BLaER1 treated with 17β-estradiol and CSF1 and Interleukin-3, amounts not matched to agents 10 nM and 100 nM (cell line): ENCODE data around the gene OR1N2.
"Not testable (repeated sequence)": the region's sequence is repeated elsewhere in the genome, so short reads cannot be mapped to it uniquely, and the experiment has no call there.

Experiments
- H3K27ac ChIP-seq, 11 experiments: shearing (Covaris generic); formaldehyde crosslinking; 2 replicates each; pipeline ENCODE4 v1.8.1; 2022
- H3K27me3 ChIP-seq, 11 experiments: shearing (Covaris generic); formaldehyde crosslinking; 2 replicates each; pipeline ENCODE4 v1.8.1; 2022
- H3K36me3 ChIP-seq, 11 experiments: shearing (Covaris generic); formaldehyde crosslinking; 2 replicates each; pipeline ENCODE4 v1.8.1; 2022
- H3K4me1 ChIP-seq, 10 experiments: shearing (Covaris generic); formaldehyde crosslinking; 2 replicates each; pipeline ENCODE4 v1.8.1; 2022
- H3K4me2 ChIP-seq, 11 experiments: shearing (Covaris generic); formaldehyde crosslinking; 2 replicates each; pipeline ENCODE4 v1.8.1; 2022
- H3K4me3 ChIP-seq, 10 experiments: shearing (Covaris generic); formaldehyde crosslinking; 2 replicates each; pipeline ENCODE4 v1.8.1; 2022
- H3K9ac ChIP-seq, 11 experiments: shearing (Covaris generic); formaldehyde crosslinking; 2 replicates each; pipeline ENCODE4 v1.8.1; 2022
- H3K9me3 ChIP-seq, 11 experiments: shearing (Covaris generic); formaldehyde crosslinking; replicated peaks in 1 of 11; 2 replicates each; pipeline ENCODE4 v1.8.1; 2022
- H4K20me1 ChIP-seq, 11 experiments: shearing (Covaris generic); formaldehyde crosslinking; 2 replicates each; pipeline ENCODE4 v1.8.1; 2022
- Cebpa-rat ChIP-seq, 11 experiments: shearing (Covaris generic); IDR thresholded peaks; 2 replicates each; pipeline ENCODE4 v1.8.1; 2022

The OR1N2 gene

DNA sequence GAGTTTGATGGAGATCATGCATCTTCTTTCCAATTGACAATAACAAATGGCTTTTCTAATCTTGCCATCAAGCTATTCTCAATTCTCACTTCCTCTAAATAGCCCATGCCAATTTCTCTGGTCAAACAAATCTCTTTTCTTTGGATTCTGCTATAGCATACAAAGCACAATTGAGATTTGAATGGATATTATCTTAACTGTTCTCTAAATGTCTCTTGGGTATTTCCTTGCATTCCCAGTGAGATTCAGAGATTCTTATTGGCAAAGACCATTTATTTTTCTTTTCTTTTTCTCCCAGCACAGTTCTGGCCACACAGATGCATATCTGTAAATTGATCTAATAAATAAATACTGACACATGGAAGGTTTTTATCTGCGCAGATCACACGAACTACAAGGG, at the start of gene OR1N2:
Gene OR1N2 (plus strand): TSS at position 301 of the 400 bp plus-strand sequence. CDS start 100 bp downstream, outside the sequence.
- Histone ChIP-seq H3K4me3 (no peak within 1 kb of the TSS), H3K9ac (no peak within 1 kb of the TSS), H3K27ac (no peak within 1 kb of the TSS), H3K27me3 (no peaks in the 10 kb centered on the region), H4K20me1 (no peaks in the 10 kb centered on the region), H3K4me1 (no peaks in the 10 kb centered on the region), H3K9me3 (peaks cover 0 to 9% (median 0%) of the 10 kb centered on the region in 11 experiments; a peak in 1 of 22 replicates), H3K4me2 (peak within 1 kb of the TSS in 1 of 11 experiments; percentile 5; a peak in 1 of 22 replicates), H3K36me3 (no peaks in the 10 kb centered on the region)
- TF ChIP-seq Cebpa-rat (IDR thresholded peaks at IDR 0.05): no peak

- H4K20me1 ChIP-seq: no peaks in the 10 kb centered on the region
- no peak overlapping the region for H3K27ac ChIP-seq
- H3K4me3 ChIP-seq: no peak overlapping the region
- H3K27me3 ChIP-seq: no peaks in the 10 kb centered on the region
- H3K9ac ChIP-seq: no peak overlapping the region
- no peak overlapping the region for H3K4me2 ChIP-seq
- no peaks in the 10 kb centered on the region for H3K4me1 ChIP-seq
- H3K9me3 ChIP-seq: no peaks in the 10 kb centered on the region
- no peak for TF ChIP-seq Cebpa-rat (IDR thresholded peaks at IDR 0.05)
- no peaks in the 10 kb centered on the region for H3K36me3 ChIP-seq
Observed at GRCh38 chr9:122506964-122507363, 45.9 kb upstream of the OR1N2 start.

GRCh38 chr9:122510502-122510901, 42.4 kb upstream of the OR1N2 start, which contains the start of gene OR1J2:
Gene OR1J2 (plus strand): TSS chr9:122510802. CDS start chr9:122510802, 0 bp downstream.
- no peaks in the 10 kb centered on the region for H4K20me1 ChIP-seq
- no peak for TF ChIP-seq Cebpa-rat (IDR thresholded peaks at IDR 0.05)
- H3K36me3 ChIP-seq: no peaks in the 10 kb centered on the region
- no peak within 1 kb of the TSS for H3K4me3 ChIP-seq
- H3K27ac ChIP-seq: no peak within 1 kb of the TSS
- no peak within 1 kb of the TSS for H3K9ac ChIP-seq
- H3K9me3 ChIP-seq: no peaks in the 10 kb centered on the region
- H3K4me1 ChIP-seq: no peaks in the 10 kb centered on the region
- no peaks in the 10 kb centered on the region for H3K27me3 ChIP-seq
- H3K4me2 ChIP-seq: no peak within 1 kb of the TSS

- Histone ChIP-seq H3K27ac (no peak overlapping the region), H3K4me3 (no peak overlapping the region), H3K4me1 (no peaks in the 10 kb centered on the region), H3K9ac (no peak overlapping the region), H4K20me1 (no peaks in the 10 kb centered on the region), H3K4me2 (no peak overlapping the region), H3K9me3 (no peaks in the 10 kb centered on the region), H3K27me3 (no peaks in the 10 kb centered on the region), H3K36me3 (no peaks in the 10 kb centered on the region)
- TF ChIP-seq Cebpa-rat (IDR thresholded peaks at IDR 0.05): no peak
Observed at GRCh38 chr9:122518226-122518625, 34.7 kb upstream of the OR1N2 start.

DNA sequence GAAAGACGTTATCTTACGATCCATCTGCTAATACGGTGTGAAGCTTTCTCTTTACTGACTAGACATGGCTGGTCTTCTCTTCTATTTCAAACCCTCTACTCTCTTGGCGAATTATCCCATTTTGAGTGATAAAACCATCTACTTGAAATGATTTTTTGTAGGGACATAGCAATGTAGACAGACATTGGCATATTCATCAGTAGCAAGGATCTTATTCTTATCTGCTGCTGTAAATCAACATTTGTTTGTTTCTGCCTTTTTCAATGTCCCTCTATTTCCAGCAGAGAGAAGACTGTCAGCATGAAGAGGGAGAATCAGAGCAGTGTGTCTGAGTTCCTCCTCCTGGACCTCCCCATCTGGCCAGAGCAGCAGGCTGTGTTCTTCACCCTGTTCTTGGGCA, 34.1 kb upstream of the OR1N2 start, which contains the start of gene OR1J4:
Gene OR1J4 (plus strand): TSS at position 301 of the 400 bp plus-strand sequence. CDS start 0 bp downstream, at position 301.
- Histone ChIP-seq H3K9ac (no peak within 1 kb of the TSS), H3K4me1 (no peaks in the 10 kb centered on the region), H3K27me3 (no peaks in the 10 kb centered on the region), H3K9me3 (no peaks in the 10 kb centered on the region), H3K36me3 (no peaks in the 10 kb centered on the region), H4K20me1 (no peaks in the 10 kb centered on the region), H3K4me2 (no peak within 1 kb of the TSS), H3K27ac (no peak within 1 kb of the TSS), H3K4me3 (no peak within 1 kb of the TSS)
- no peak for TF ChIP-seq Cebpa-rat (IDR thresholded peaks at IDR 0.05)

- H3K27ac ChIP-seq: no peak overlapping the region
- TF ChIP-seq Cebpa-rat (IDR thresholded peaks at IDR 0.05): no peak
- no peaks in the 10 kb centered on the region for H3K36me3 ChIP-seq
- no peaks in the 10 kb centered on the region for H4K20me1 ChIP-seq
- H3K9me3 ChIP-seq: no peaks in the 10 kb centered on the region
- H3K27me3 ChIP-seq: no peaks in the 10 kb centered on the region
- no peak overlapping the region for H3K9ac ChIP-seq
- H3K4me2 ChIP-seq: no peak overlapping the region
- no peak overlapping the region for H3K4me3 ChIP-seq
- H3K4me1 ChIP-seq: no peaks in the 10 kb centered on the region
Observed at GRCh38 chr9:122519376-122519775, 33.5 kb upstream of the OR1N2 start.

- TF ChIP-seq Cebpa-rat (IDR thresholded peaks at IDR 0.05): no peak
- H4K20me1 ChIP-seq: no peaks in the 10 kb centered on the region
- no peaks in the 10 kb centered on the region for H3K36me3 ChIP-seq
- no peak overlapping the region for H3K4me3 ChIP-seq
- no peaks in the 10 kb centered on the region for H3K9me3 ChIP-seq
- H3K27me3 ChIP-seq: no peaks in the 10 kb centered on the region
- H3K4me1 ChIP-seq: no peaks in the 10 kb centered on the region
- no peak overlapping the region for H3K9ac ChIP-seq
- no peak overlapping the region for H3K27ac ChIP-seq
- H3K4me2 ChIP-seq: no peak overlapping the region
Observed at GRCh38 chr9:122526602-122527001, 26.3 kb upstream of the OR1N2 start.

DNA sequence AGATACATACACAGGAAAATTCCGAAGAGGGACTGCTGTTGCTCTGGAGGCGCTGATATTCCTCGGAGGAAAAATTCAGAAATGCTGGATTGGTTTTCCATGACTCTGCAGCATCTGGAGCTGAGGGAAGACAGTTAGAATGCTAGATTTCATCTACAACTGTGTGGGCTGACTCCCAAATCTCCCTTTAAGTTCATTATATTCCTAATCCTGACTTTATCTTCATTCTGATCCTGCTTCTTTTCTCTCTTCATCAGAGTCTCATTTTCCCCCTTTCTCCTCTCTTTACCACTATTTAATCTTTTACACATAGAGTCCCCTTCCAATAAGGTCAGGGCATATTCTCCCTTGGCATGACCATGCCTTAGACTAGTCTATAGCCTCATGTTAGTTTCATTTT, 25.7 kb upstream of the OR1N2 start, which contains the start of gene OR1N1:
Gene OR1N1 (minus strand): TSS at position 101 of the 400 bp plus-strand sequence. CDS start 0 bp downstream, at position 101.
- H3K36me3 ChIP-seq: no peaks in the 10 kb centered on the region
- H3K4me1 ChIP-seq: no peaks in the 10 kb centered on the region
- H3K27ac ChIP-seq: no peak within 1 kb of the TSS
- TF ChIP-seq Cebpa-rat (IDR thresholded peaks at IDR 0.05): no peak
- H3K4me3 ChIP-seq: no peak within 1 kb of the TSS
- no peak within 1 kb of the TSS for H3K9ac ChIP-seq
- no peaks in the 10 kb centered on the region for H3K9me3 ChIP-seq
- no peak within 1 kb of the TSS for H3K4me2 ChIP-seq
- H3K27me3 ChIP-seq: no peaks in the 10 kb centered on the region
- H4K20me1 ChIP-seq: no peaks in the 10 kb centered on the region

DNA sequence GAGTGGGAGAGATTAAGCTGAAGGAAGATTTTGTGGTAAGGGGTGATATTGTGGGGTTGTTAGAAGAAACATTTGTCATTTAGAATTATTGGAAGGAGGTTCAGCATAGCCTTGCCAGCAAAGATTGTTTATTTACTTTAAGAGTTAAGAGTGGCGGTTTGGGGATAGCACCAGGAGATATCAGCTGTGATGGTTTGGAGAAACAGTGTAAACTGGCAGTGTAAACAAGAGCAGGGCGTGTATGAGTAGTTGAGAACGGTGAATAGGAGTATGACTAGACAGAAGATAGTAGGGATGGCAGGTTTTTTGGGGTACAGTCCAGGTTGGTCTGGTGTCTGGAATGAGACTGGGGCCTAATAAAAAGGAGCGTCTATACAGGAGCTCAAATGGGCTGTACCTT, 21.8 kb upstream of the OR1N2 start:
- not testable (repeated sequence) for H3K4me1 ChIP-seq, H3K9ac ChIP-seq, H3K4me2 ChIP-seq, H3K4me3 ChIP-seq, H3K36me3 ChIP-seq, H4K20me1 ChIP-seq, H3K27me3 ChIP-seq, H3K27ac ChIP-seq, H3K9me3 ChIP-seq

- TF ChIP-seq Cebpa-rat (IDR thresholded peaks at IDR 0.05): no peak
- Histone ChIP-seq H3K9me3 (peaks cover 0 to 7% (median 0%) of the 10 kb centered on the region in 11 experiments; a peak in 6 of 22 replicates), H3K4me2 (no peak overlapping the region), H3K4me1 (no peaks in the 10 kb centered on the region), H4K20me1 (no peaks in the 10 kb centered on the region), H3K4me3 (no peak overlapping the region), H3K27ac (no peak overlapping the region), H3K27me3 (no peaks in the 10 kb centered on the region), H3K36me3 (no peaks in the 10 kb centered on the region), H3K9ac (no peak overlapping the region)
Observed at GRCh38 chr9:122536134-122536533, 16.8 kb upstream of the OR1N2 start.

DNA sequence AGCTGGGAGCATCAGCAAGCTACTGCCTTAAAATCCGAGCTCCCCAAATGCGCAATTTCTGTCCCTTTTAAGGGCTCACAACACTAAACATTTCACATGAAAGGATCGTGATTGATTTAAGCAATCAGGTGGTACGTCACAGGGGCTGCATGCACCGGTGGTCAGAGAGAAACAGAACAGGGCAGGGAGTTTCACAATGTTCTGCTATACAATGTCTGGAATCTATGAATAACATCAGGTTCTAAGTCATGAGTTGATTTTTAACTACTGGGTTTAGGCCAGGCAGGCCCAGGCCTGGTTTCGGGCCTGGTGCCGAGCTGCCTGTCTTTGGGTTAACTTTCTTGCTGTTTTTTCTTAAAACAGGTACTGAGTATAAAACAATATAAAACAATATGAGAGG, 15.8 kb upstream of the OR1N2 start:
- H3K9me3 ChIP-seq, H3K4me2 ChIP-seq, H3K27ac ChIP-seq, H4K20me1 ChIP-seq, H3K4me1 ChIP-seq, H3K9ac ChIP-seq, H3K36me3 ChIP-seq, H3K4me3 ChIP-seq, H3K27me3 ChIP-seq: not testable (repeated sequence)
